HL-60 (cell line): ENCODE measurements around the gene ARSK.

Experiments used
- DNase-seq, 2 experiments: peaks; one replicate each; pipeline ENCODE4 v3.0.0-alpha.2; 2010 to 2020; ENCODE audit warnings: low read depth in 1 of 2, low spot score in 1 of 2
- H3K27ac ChIP-seq: fragments of 250-450 bp; sonication (Bioruptor Pico); replicated peaks from 2 replicates; pipeline ENCODE4 v1.5.1; 2020; ENCODE audit warnings: mild to moderate bottlenecking, moderate library complexity
- H3K27me3 ChIP-seq: fragments of 250-450 bp; sonication (Bioruptor Pico); 2 replicates; pipeline ENCODE4 v1.5.1; 2021; ENCODE audit warnings: mild to moderate bottlenecking, moderate library complexity; ENCODE audit not compliant: insufficient read depth, poor library complexity, severe bottlenecking
- H3K4me3 ChIP-seq: replicated peaks from 2 replicates; pipeline ENCODE4 v1.5.1; 2011; ENCODE audit warnings: mild to moderate bottlenecking, control low read depth, low read length; ENCODE audit not compliant: insufficient read depth
- CTCF ChIP-seq: IDR thresholded peaks from one replicate; pipeline ENCODE4 v1.5.1; 2011; ENCODE audit warnings: low read length, control low read depth, inconsistent platforms; ENCODE audit not compliant: insufficient read depth
- GABPA ChIP-seq: IDR thresholded peaks from 2 replicates; pipeline ENCODE4 v1.6.1; 2012; ENCODE audit warnings: low read depth
- POLR2AphosphoS5 ChIP-seq: IDR thresholded peaks from 2 replicates; pipeline ENCODE4 v1.6.1; 2012; ENCODE audit warnings: low read depth
- SPI1 ChIP-seq: IDR thresholded peaks from 2 replicates; pipeline ENCODE4 v1.6.1; 2012; ENCODE audit warnings: low read depth, mild to moderate bottlenecking, borderline replicate concordance
- TF ChIP-seq, protein P1 (sequence below): IDR thresholded peaks from 2 replicates; pipeline ENCODE4 v1.6.1; 2012; ENCODE audit warnings: low read depth; ENCODE audit not compliant: insufficient replicate concordance

The ARSK gene

DNA sequence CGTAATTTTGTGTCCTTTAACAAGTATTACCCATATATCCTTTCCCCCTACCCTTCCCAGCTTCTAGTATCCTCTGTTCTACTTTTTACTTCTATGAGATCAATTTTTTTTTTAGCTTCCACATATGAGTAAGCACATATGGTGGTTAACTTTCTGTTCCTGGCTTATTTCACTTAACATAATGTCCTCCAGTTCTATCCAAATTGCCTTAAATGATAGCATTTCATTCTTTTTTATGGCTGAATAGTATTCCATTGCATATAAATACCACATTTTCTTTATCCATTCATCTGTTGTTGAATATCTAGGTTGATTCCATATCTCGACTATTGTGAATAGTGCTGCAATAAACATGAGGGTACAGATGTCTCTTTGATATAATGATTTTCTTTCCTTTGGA is 36.5 kb upstream of the ARSK start:
- TF ChIP-seq POLR2AphosphoS5 (no peak), SPI1 (no peak), GABPA (no peak), CTCF (no peak)
- TF ChIP-seq, protein P1, sequence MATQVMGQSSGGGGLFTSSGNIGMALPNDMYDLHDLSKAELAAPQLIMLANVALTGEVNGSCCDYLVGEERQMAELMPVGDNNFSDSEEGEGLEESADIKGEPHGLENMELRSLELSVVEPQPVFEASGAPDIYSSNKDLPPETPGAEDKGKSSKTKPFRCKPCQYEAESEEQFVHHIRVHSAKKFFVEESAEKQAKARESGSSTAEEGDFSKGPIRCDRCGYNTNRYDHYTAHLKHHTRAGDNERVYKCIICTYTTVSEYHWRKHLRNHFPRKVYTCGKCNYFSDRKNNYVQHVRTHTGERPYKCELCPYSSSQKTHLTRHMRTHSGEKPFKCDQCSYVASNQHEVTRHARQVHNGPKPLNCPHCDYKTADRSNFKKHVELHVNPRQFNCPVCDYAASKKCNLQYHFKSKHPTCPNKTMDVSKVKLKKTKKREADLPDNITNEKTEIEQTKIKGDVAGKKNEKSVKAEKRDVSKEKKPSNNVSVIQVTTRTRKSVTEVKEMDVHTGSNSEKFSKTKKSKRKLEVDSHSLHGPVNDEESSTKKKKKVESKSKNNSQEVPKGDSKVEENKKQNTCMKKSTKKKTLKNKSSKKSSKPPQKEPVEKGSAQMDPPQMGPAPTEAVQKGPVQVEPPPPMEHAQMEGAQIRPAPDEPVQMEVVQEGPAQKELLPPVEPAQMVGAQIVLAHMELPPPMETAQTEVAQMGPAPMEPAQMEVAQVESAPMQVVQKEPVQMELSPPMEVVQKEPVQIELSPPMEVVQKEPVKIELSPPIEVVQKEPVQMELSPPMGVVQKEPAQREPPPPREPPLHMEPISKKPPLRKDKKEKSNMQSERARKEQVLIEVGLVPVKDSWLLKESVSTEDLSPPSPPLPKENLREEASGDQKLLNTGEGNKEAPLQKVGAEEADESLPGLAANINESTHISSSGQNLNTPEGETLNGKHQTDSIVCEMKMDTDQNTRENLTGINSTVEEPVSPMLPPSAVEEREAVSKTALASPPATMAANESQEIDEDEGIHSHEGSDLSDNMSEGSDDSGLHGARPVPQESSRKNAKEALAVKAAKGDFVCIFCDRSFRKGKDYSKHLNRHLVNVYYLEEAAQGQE, result no peak
- H3K27me3 ChIP-seq, result no peaks in the 10 kb centered on the region
- H3K27ac ChIP-seq, result no peak overlapping the region
- H3K4me3 ChIP-seq, result no peak overlapping the region
- DNase-seq, result no peak

GRCh38 chr5:95519151-95519550 is 35.8 kb upstream of the ARSK start:
- DNase-seq, result no peak

GRCh38 chr5:95519681-95520080 is 35.2 kb upstream of the ARSK start:
- no peak for DNase-seq
- Histone ChIP-seq H3K4me3 (no peak overlapping the region), H3K27ac (no peak overlapping the region), H3K27me3 (no peaks in the 10 kb centered on the region)
- TF ChIP-seq GABPA, result no peak

More at GRCh38 chr5:95519151-95519550, 35.8 kb upstream of the ARSK start:
- Histone ChIP-seq H3K4me3 (no peak overlapping the region), H3K27me3 (no peaks in the 10 kb centered on the region), H3K27ac (no peak overlapping the region)
- TF ChIP-seq SPI1 (no peak), POLR2AphosphoS5 (no peak), GABPA (no peak), CTCF (no peak)
- TF ChIP-seq, protein P1, result no peak

- Histone ChIP-seq H3K4me3 (no peak overlapping the region), H3K27me3 (no peaks in the 10 kb centered on the region), H3K27ac (no peak overlapping the region)
- DNase-seq, result no peak
- no peak for TF ChIP-seq SPI1
These were observed 34.7 kb upstream of the ARSK start for GRCh38 chr5:95520206-95520605.

- no peak overlapping the region for H3K4me3 ChIP-seq
- no peaks in the 10 kb centered on the region for H3K27me3 ChIP-seq
- DNase-seq, result no peak
- H3K27ac ChIP-seq, result no peak overlapping the region
- TF ChIP-seq POLR2AphosphoS5 (no peak), GABPA (no peak), CTCF (no peak), SPI1 (no peak)
- TF ChIP-seq, protein P1, result no peak
These were observed 30.5 kb upstream of the ARSK start for GRCh38 chr5:95524423-95524822.
